ENCODE measurements around the gene HSPG2.

DNA sequence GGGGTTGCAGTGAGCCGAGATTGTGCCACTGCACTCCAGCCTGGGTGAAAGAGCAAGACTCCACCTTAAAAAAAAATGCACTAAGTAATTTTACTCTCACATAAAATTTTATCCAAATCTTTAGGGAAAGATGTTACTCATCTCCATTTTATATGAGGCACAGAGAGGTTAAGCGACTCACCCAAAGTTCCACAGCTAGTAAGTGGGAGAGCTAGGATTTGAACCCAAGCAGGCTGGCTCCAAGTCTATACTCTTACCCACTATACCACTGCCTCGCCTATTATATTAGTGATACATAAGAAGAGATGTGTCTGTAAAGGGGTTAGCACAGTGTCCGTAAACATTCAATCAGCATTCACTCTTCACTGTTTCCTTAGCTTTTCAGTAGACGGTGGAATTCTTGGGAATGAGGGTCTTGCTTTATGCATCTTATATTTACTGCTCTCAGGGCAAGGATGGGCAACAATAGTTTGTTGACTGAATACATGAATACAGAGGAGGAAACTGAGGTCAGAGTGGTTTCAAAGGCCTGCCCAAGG lies 109.9 kb downstream of the HSPG2 start:
- TF ChIP-seq, protein P1, sequence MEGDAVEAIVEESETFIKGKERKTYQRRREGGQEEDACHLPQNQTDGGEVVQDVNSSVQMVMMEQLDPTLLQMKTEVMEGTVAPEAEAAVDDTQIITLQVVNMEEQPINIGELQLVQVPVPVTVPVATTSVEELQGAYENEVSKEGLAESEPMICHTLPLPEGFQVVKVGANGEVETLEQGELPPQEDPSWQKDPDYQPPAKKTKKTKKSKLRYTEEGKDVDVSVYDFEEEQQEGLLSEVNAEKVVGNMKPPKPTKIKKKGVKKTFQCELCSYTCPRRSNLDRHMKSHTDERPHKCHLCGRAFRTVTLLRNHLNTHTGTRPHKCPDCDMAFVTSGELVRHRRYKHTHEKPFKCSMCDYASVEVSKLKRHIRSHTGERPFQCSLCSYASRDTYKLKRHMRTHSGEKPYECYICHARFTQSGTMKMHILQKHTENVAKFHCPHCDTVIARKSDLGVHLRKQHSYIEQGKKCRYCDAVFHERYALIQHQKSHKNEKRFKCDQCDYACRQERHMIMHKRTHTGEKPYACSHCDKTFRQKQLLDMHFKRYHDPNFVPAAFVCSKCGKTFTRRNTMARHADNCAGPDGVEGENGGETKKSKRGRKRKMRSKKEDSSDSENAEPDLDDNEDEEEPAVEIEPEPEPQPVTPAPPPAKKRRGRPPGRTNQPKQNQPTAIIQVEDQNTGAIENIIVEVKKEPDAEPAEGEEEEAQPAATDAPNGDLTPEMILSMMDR (conservative IDR thresholded peaks at IDR 0.05 in 1 of 2, IDR thresholded peaks at IDR 0.05 in 1 of 2; ENCODE audit: extremely low read depth in 1 of 2, insufficient read depth in 1 of 2, low read depth in 1 of 2, low read length in 2 of 2), result no peak
- TF ChIP-seq EZH2 (IDR thresholded peaks at IDR 0.05; ENCODE audit: borderline replicate concordance, low read length), result no peak
